Measurements from ENCODE around the gene SLC16A8. TPM values are rescaled to one million over a fixed set of nuclear protein-coding genes. Genes with fewer than 3 reads are reported as not detected.
A peak's percentile ranks its signal among the peaks of the same experiment; 100 is the strongest.

SLC16A8 gene
- total and polyA plus RNA-seq, 2 donors from 2014 or later = 0.31 to 0.92 TPM

DNA sequence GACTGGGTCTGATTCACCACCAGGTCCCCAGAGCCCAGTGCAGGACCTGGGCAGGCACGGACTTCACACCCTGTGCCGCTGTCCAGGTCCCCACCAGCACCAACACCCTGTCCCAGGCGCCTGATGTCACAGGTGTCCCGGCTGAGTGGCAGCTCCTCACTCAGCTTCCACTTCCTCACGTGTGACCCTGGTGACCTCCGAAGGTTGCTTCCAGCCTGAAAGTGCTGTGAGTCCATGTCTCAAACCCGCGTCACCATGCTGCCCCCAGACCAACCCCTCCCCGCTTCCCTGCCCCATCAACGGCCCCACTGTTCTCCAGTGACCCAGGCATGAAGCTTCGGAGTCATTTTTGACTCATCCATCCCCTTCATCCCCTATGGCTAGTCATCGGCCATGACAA is 52.5 kb downstream of the SLC16A8 start:
- Histone ChIP-seq H3K9ac (ENCODE audit: low read length in 3 of 3) (no peak overlapping the region), H3K36me3 (ENCODE audit: control insufficient read depth in 2 of 3, insufficient read depth in 3 of 3, low read length in 3 of 3) (no peaks in the 10 kb centered on the region), H3K4me1 (ENCODE audit: control insufficient read depth in 2 of 3, insufficient read depth in 2 of 3, low read depth in 1 of 3, low read length in 3 of 3) (peaks cover 0 to 14% (median 0%) of the 10 kb centered on the region in 3 donors), H3K9me3 (ENCODE audit: control insufficient read depth in 2 of 3, insufficient read depth in 1 of 3, low read length in 3 of 3) (no peaks in the 10 kb centered on the region), H3K27me3 (ENCODE audit: control insufficient read depth, insufficient read depth, low read length) (no peaks in the 10 kb centered on the region), H3K4me3 (ENCODE audit: low read length in 3 of 3) (no peak overlapping the region), H3K27ac (ENCODE audit: low read depth in 2 of 2, low read length in 2 of 2) (no peak overlapping the region)
- intact Hi-C loops (cut with DNase I) = no loop called here
- FAIRE-seq = no peak
- DNase-seq = peak in 2 of 5 donors; percentile 52 to 65
- TF ChIP-seq, protein P1, sequence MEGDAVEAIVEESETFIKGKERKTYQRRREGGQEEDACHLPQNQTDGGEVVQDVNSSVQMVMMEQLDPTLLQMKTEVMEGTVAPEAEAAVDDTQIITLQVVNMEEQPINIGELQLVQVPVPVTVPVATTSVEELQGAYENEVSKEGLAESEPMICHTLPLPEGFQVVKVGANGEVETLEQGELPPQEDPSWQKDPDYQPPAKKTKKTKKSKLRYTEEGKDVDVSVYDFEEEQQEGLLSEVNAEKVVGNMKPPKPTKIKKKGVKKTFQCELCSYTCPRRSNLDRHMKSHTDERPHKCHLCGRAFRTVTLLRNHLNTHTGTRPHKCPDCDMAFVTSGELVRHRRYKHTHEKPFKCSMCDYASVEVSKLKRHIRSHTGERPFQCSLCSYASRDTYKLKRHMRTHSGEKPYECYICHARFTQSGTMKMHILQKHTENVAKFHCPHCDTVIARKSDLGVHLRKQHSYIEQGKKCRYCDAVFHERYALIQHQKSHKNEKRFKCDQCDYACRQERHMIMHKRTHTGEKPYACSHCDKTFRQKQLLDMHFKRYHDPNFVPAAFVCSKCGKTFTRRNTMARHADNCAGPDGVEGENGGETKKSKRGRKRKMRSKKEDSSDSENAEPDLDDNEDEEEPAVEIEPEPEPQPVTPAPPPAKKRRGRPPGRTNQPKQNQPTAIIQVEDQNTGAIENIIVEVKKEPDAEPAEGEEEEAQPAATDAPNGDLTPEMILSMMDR (IDR thresholded peaks at IDR 0.05; ENCODE audit: borderline replicate concordance, extremely low read depth, insufficient read depth) = no peak

DNA sequence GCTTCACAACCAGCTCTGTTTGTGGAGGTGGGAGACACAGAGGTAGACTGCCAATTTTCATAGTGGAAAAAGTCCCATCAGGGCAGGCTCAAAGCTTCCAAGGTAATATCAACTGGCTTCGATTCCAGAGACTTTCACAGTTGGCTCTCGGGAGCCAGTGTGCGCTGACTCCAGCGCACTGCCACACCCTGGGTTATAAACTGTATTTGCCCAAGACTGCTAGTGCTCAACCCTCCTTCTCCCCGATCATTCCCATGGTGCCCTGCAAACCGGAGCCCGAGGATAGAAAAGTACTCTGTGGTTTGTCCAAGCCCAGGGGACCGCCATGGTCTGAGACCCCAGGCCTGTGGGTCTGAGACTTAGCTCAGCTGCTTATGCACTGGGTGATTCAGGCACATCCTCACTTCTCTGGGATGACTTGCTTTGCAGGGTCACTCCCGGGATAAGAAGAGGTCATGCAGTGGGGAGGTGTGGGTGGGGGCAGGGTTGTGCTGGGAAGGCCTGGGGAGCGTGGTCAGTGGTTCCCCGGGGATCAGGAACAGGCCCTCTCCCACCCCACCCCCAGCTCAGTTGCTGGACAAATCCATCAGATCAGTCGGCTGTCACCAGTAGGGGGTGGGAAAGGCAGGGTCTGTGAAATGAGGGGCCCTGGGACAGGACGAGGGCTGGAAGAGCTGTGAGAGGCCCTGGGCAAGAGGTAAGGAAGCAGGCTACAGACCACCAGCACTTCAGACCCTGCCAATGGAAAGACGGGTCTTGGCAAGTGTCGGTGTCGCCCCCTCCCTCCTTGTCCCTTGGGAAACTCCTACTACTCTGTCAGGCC is 53.5 kb downstream of the SLC16A8 start:
- peaks cover 0 to 14% (median 0%) of the 10 kb centered on the region in 3 donors for H3K4me1 ChIP-seq (ENCODE audit: control insufficient read depth in 2 of 3, insufficient read depth in 2 of 3, low read depth in 1 of 3, low read length in 3 of 3)
- no peak overlapping the region for H3K27ac ChIP-seq (ENCODE audit: low read depth in 2 of 2, low read length in 2 of 2)
- no peaks in the 10 kb centered on the region for H3K9me3 ChIP-seq (ENCODE audit: control insufficient read depth in 2 of 3, insufficient read depth in 1 of 3, low read length in 3 of 3)
- TF ChIP-seq, protein P1 (IDR thresholded peaks at IDR 0.05; ENCODE audit: borderline replicate concordance, extremely low read depth, insufficient read depth) = no peak
- H3K27me3 ChIP-seq (ENCODE audit: control insufficient read depth, insufficient read depth, low read length) = no peaks in the 10 kb centered on the region
- no peaks in the 10 kb centered on the region for H3K36me3 ChIP-seq (ENCODE audit: control insufficient read depth in 2 of 3, insufficient read depth in 3 of 3, low read length in 3 of 3)
- intact Hi-C loops (cut with DNase I) = no loop called here
- FAIRE-seq (no peak), DNase-seq (peak in 2 of 5 donors; percentile 45 to 48)
- no peak overlapping the region for H3K9ac ChIP-seq (ENCODE audit: low read length in 3 of 3)
- H3K4me3 ChIP-seq (ENCODE audit: low read length in 3 of 3) = no peak overlapping the region

DNA sequence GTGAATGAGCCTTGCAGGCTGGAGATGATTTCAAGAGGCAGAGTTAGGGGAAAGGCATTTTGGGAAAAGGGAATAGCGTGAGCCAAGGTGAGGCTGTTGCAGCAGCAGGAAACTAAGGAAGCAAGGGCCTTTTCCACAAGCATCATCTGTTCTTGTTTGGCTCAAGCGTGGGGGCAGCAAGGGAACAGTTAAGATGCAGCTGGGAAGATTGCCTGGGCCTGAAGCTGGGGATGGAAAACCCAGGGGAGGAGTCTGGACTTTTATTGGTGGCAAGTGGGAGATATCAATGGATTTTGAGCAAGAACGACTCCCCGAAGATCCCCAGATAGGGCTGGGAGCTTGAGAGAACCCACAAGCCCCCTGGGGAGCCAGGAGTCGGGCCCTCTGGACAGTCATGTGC is 54.1 kb downstream of the SLC16A8 start:
- Histone ChIP-seq H3K9me3 (ENCODE audit: control insufficient read depth in 2 of 3, insufficient read depth in 1 of 3, low read length in 3 of 3) (no peaks in the 10 kb centered on the region), H3K4me3 (ENCODE audit: low read length in 3 of 3) (no peak overlapping the region), H3K9ac (ENCODE audit: low read length in 3 of 3) (no peak overlapping the region), H3K27ac (ENCODE audit: low read depth in 2 of 2, low read length in 2 of 2) (no peak overlapping the region), H3K4me1 (ENCODE audit: control insufficient read depth in 2 of 3, insufficient read depth in 2 of 3, low read depth in 1 of 3, low read length in 3 of 3) (peaks cover 0 to 12% (median 0%) of the 10 kb centered on the region in 3 donors), H3K36me3 (ENCODE audit: control insufficient read depth in 2 of 3, insufficient read depth in 3 of 3, low read length in 3 of 3) (no peaks in the 10 kb centered on the region), H3K27me3 (ENCODE audit: control insufficient read depth, insufficient read depth, low read length) (no peaks in the 10 kb centered on the region)
- TF ChIP-seq, protein P1 (IDR thresholded peaks at IDR 0.05; ENCODE audit: borderline replicate concordance, extremely low read depth, insufficient read depth) = no peak
- no peak for FAIRE-seq
- DNase-seq = peak in 2 of 5 donors; percentile 15 to 16
- intact Hi-C loops (cut with DNase I) = no loop called here

All from kidney (tissue), 14 donors.